ENCODE measurements around the gene SF1.

- TF ChIP-seq CTCF (IDR thresholded peaks at IDR 0.05) (peak in 1 of 6 experiments; percentile 11), EP300 (IDR thresholded peaks at IDR 0.05) (no peak)
These were observed 13.0 kb downstream of the SF1 start for GRCh38 chr11:64765291-64765850.

Measured in upper lobe of left lung (tissue), 4 donors.